H1 (cell line): Measurements from ENCODE around the gene RAB31. TPM values are rescaled to one million over a fixed set of nuclear protein-coding genes. Genes with fewer than 3 reads are reported as not detected.

Experiments used
- EZH2 ChIP-seq: fragments of 200-600 bp; sonication (generic); IDR thresholded peaks from 2 replicates; pipeline ENCODE4 v1.7.1; 2012; ENCODE audit warnings: low read depth, mild to moderate bottlenecking, moderate library complexity, low read length, inconsistent platforms; ENCODE audit not compliant: severe bottlenecking
- HDAC2 ChIP-seq, 2 experiments: fragments of 300-600 bp in 1 of 2; sonication (generic) in 1 of 2; IDR thresholded peaks; 2 replicates each; pipeline ENCODE4 v1.6.1; 2011 to 2012; ENCODE audit warnings: low read depth in 2 of 2, low read length in 2 of 2, mild to moderate bottlenecking in 2 of 2, moderate library complexity in 2 of 2, borderline replicate concordance in 1 of 2, inconsistent platforms in 1 of 2
- JUN ChIP-seq: IDR thresholded peaks from 2 replicates; pipeline ENCODE4 v1.6.1; 2011; ENCODE audit warnings: low read depth, mild to moderate bottlenecking, improper control_type of control experiment, low read length
- MAX ChIP-seq: IDR thresholded peaks from 2 replicates; pipeline ENCODE4 v1.6.1; 2012; ENCODE audit warnings: inconsistent platforms
- TBP ChIP-seq: IDR thresholded peaks from 2 replicates; pipeline ENCODE4 v1.6.1; 2011; ENCODE audit warnings: low read depth, low read length, improper control_type of control experiment
- TCF12 ChIP-seq: IDR thresholded peaks from 2 replicates; pipeline ENCODE4 v1.6.1; 2011; ENCODE audit warnings: low read depth, mild to moderate bottlenecking, low read length
- polyA plus RNA-seq, 7 experiments: library from polyadenylated mRNA; depleted of rRNA in 3 of 7; stranded (reverse) in 5 of 7; unstranded in 2 of 7; fragments of >200 nt in 5 of 7; fragments of 200-250 nt in 2 of 7; gene quantifications; 1 replicate in 5 of 7; 2 replicates in 1 of 7; 4 replicates in 1 of 7; pipeline versions ENCODE4 v1.2.1 to v1.2.3, GENCODE V29; 2011 to 2013; ENCODE audit warnings: missing spikeins in 2 of 7, mixed read lengths in 2 of 7
- total RNA-seq: library from RNA; stranded (reverse); fragmentation: NEBNext Ultra II Directional; extraction: Animal tissue kit (Norgen Biotek cat#: 25700); gene quantifications from 2 replicates; pipeline ENCODE4 v1.2.1, GENCODE V29; 2021

Gene RAB31
- total and polyA plus RNA-seq, 2 of the 8 experiments (the other 6 are each of a cell fraction or from before 2014, with no cell fraction given) = 15.2 to 40.9 TPM

GRCh38 chr18:9872823-9873222 lies 164.7 kb downstream of the RAB31 start (continued):
- TF ChIP-seq TBP = no peak
- no peak for TF ChIP-seq JUN
- no peak for TF ChIP-seq EZH2
- TF ChIP-seq HDAC2 (IDR thresholded peaks at IDR 0.05; ENCODE audit: borderline replicate concordance in 1 of 2, low read depth in 2 of 2, low read length in 2 of 2) = no peak
- TF ChIP-seq TCF12 = no peak
- no peak for TF ChIP-seq MAX
